HEK293 (cell line): ENCODE measurements around the gene C11orf71.
A peak's percentile ranks its signal among the peaks of the same experiment; 100 is the strongest.

Source experiments
- CTCF ChIA-PET: fragments of 350-600 bp; formaldehyde crosslinking; extraction: SDS; loops from one replicate; lab custom pipeline; 2021; ENCODE audit warnings: antibody characterized with exemption; lab: Yijun Ruan, JAX
- POLR2A ChIA-PET: fragments of 300-600 bp; formaldehyde crosslinking; extraction: SDS; loops from one replicate; lab custom pipeline; 2020; ENCODE audit warnings: antibody characterized with exemption, inconsistent platforms; lab: Yijun Ruan, JAX
- H3K27ac ChIP-seq: fragments of 200-500 bp; sonication (Bioruptor generic); 2 replicates; pipeline ENCODE4 v1.5.1; 2014; ENCODE audit warnings: low read depth, low read length, control low read depth, inconsistent platforms; ENCODE audit errors: extremely low read depth
- H3K36me3 ChIP-seq, 2 experiments: fragments of 200-500 bp in 1 of 2; sonication (Bioruptor generic) in 1 of 2; 1 replicate in 1 of 2; 2 replicates in 1 of 2; pipeline ENCODE4 v1.5.1; 2014 to 2017; ENCODE audit warnings: inconsistent platforms in 2 of 2, low read length in 2 of 2; ENCODE audit not compliant: control insufficient read depth in 2 of 2, insufficient read depth in 1 of 2
- H3K4me1 ChIP-seq: fragments of 200-500 bp; sonication (Bioruptor generic); 2 replicates; pipeline ENCODE4 v1.5.1; 2014; ENCODE audit warnings: mild to moderate bottlenecking, low read length, inconsistent platforms; ENCODE audit not compliant: control insufficient read depth, insufficient read depth
- H3K4me3 ChIP-seq: 2 replicates; pipeline ENCODE4 v1.5.1; 2011; ENCODE audit warnings: low read depth, mild to moderate bottlenecking, control low read depth, low read length, moderate library complexity
- H3K9me3 ChIP-seq: fragments of 200-500 bp; sonication (Bioruptor generic); 2 replicates; pipeline ENCODE4 v1.5.1; 2014; ENCODE audit warnings: low read depth, low read length, inconsistent platforms; ENCODE audit not compliant: control insufficient read depth, insufficient read depth
- FEZF1 ChIP-seq: fragments of 450-650 bp; formaldehyde crosslinking; IDR thresholded peaks from 2 replicates; pipeline ENCODE4 v1.5.1; 2016; ENCODE audit warnings: missing biosample characterization, missing genetic modification characterization
- GFI1B ChIP-seq: fragments of 450-650 bp; formaldehyde crosslinking; IDR thresholded peaks from 2 replicates; pipeline ENCODE4 v1.5.1; 2016; ENCODE audit warnings: missing biosample characterization, missing genetic modification characterization
- GLIS2 ChIP-seq: fragments of 450-650 bp; formaldehyde crosslinking; IDR thresholded peaks from 2 replicates; pipeline ENCODE4 v1.5.1; 2016; ENCODE audit warnings: missing biosample characterization, missing genetic modification characterization
- SP2 ChIP-seq: fragments of 450-650 bp; formaldehyde crosslinking; IDR thresholded peaks from 2 replicates; pipeline ENCODE4 v1.5.1; 2016; ENCODE audit warnings: missing biosample characterization, missing genetic modification characterization
- TCF7L2 ChIP-seq: IDR thresholded peaks from 2 replicates; pipeline ENCODE4 v1.6.1; 2011; ENCODE audit warnings: low read depth, mild to moderate bottlenecking, inconsistent platforms, low read length, moderate library complexity, borderline replicate concordance
- WT1 ChIP-seq: fragments of 450-650 bp; formaldehyde crosslinking; IDR thresholded peaks from 2 replicates; pipeline ENCODE4 v1.5.1; 2016; ENCODE audit warnings: missing biosample characterization, missing genetic modification characterization
- ZNF175 ChIP-seq: fragments of 450-650 bp; formaldehyde crosslinking; IDR thresholded peaks from 2 replicates; pipeline ENCODE4 v1.5.1; 2016; ENCODE audit warnings: missing biosample characterization, missing genetic modification characterization
- ZNF280D ChIP-seq: fragments of 450-650 bp; formaldehyde crosslinking; IDR thresholded peaks from 2 replicates; pipeline ENCODE4 v1.5.1; 2016; ENCODE audit warnings: missing biosample characterization, missing genetic modification characterization
- ZNF302 ChIP-seq: fragments of 450-650 bp; formaldehyde crosslinking; IDR thresholded peaks from 2 replicates; pipeline ENCODE4 v1.5.1; 2016; ENCODE audit warnings: missing biosample characterization, missing genetic modification characterization, low read depth
- ZNF311 ChIP-seq: fragments of 450-650 bp; formaldehyde crosslinking; IDR thresholded peaks from 2 replicates; pipeline ENCODE4 v1.5.1; 2017; ENCODE audit warnings: missing biosample characterization, missing genetic modification characterization, borderline replicate concordance
- ZNF350 ChIP-seq: fragments of 450-650 bp; formaldehyde crosslinking; IDR thresholded peaks from 2 replicates; pipeline ENCODE4 v1.5.0; 2017; ENCODE audit warnings: missing biosample characterization, mild to moderate bottlenecking, missing genetic modification characterization
- ZNF37A ChIP-seq: fragments of 450-650 bp; IDR thresholded peaks from 2 replicates; pipeline ENCODE4 v1.5.1; 2018; ENCODE audit warnings: missing biosample characterization, missing genetic modification characterization
- ZNF394 ChIP-seq: fragments of 450-650 bp; formaldehyde crosslinking; IDR thresholded peaks from 2 replicates; pipeline ENCODE4 v1.5.1; 2016; ENCODE audit warnings: missing biosample characterization, missing genetic modification characterization, mild to moderate bottlenecking, moderate library complexity, borderline replicate concordance
- ZNF501 ChIP-seq: fragments of 450-650 bp; formaldehyde crosslinking; IDR thresholded peaks from 2 replicates; pipeline ENCODE4 v1.5.1; 2016; ENCODE audit warnings: missing biosample characterization, missing genetic modification characterization
- ZNF555 ChIP-seq: fragments of 450-650 bp; formaldehyde crosslinking; conservative IDR thresholded peaks from 2 replicates; pipeline ENCODE4 v1.5.1; 2017; ENCODE audit warnings: missing biosample characterization, mild to moderate bottlenecking, missing genetic modification characterization, inconsistent platforms
- ZNF626 ChIP-seq: fragments of 450-650 bp; sonication (Bioruptor Pico); formaldehyde crosslinking; IDR thresholded peaks from 2 replicates; pipeline ENCODE4 v1.5.1; 2018; ENCODE audit warnings: missing biosample characterization, missing genetic modification characterization, inconsistent platforms
- ZNF654 ChIP-seq: fragments of 450-650 bp; formaldehyde crosslinking; IDR thresholded peaks from 2 replicates; pipeline ENCODE4 v1.5.1; 2016; ENCODE audit warnings: low read depth, missing biosample characterization, missing genetic modification characterization
- ZNF768 ChIP-seq: fragments of 450-650 bp; formaldehyde crosslinking; IDR thresholded peaks from 2 replicates; pipeline ENCODE4 v1.5.1; 2018; ENCODE audit warnings: missing biosample characterization, mild to moderate bottlenecking, missing genetic modification characterization
- ZNF785 ChIP-seq: fragments of 450-650 bp; formaldehyde crosslinking; IDR thresholded peaks from 2 replicates; pipeline ENCODE4 v1.5.1; 2016; ENCODE audit warnings: missing biosample characterization, missing genetic modification characterization
- ZNF792 ChIP-seq: fragments of 450-650 bp; formaldehyde crosslinking; IDR thresholded peaks from 2 replicates; pipeline ENCODE4 v1.5.1; 2016; ENCODE audit warnings: missing biosample characterization, missing genetic modification characterization
- ZNF830 ChIP-seq: fragments of 450-650 bp; IDR thresholded peaks from 2 replicates; pipeline ENCODE4 v1.5.0; 2018; ENCODE audit warnings: missing biosample characterization, missing genetic modification characterization, low read depth, mild to moderate bottlenecking, moderate library complexity
- TF ChIP-seq, protein P1 (sequence below): fragments of 450-650 bp; formaldehyde crosslinking; IDR thresholded peaks from 2 replicates; pipeline ENCODE4 v1.5.1; 2016; ENCODE audit warnings: missing biosample characterization, missing genetic modification characterization
- TF ChIP-seq, protein P2 (sequence below): fragments of 450-650 bp; formaldehyde crosslinking; IDR thresholded peaks from 2 replicates; pipeline ENCODE4 v1.5.1; 2016; ENCODE audit warnings: missing biosample characterization, missing genetic modification characterization
- TF ChIP-seq, protein P3 (sequence below): fragments of 450-650 bp; formaldehyde crosslinking; IDR thresholded peaks from 2 replicates; pipeline ENCODE4 v1.5.1; 2016; ENCODE audit warnings: missing biosample characterization, missing genetic modification characterization, borderline replicate concordance

Gene C11orf71

GRCh38 chr11:114400216-114400914, at the start of gene C11orf71, which contains the start of gene RBM7 (continued):
- TF ChIP-seq ZNF626 (tag by site-specific recombination) (no peak), ZNF785 (tag by site-specific recombination) (no peak), ZNF302 (tag by site-specific recombination) (no peak), ZNF768 (tag by site-specific recombination) (no peak), FEZF1 (tag by site-specific recombination) (no peak), ZNF830 (tag by site-specific recombination) (no peak), ZNF175 (tag by site-specific recombination) (no peak), WT1 (no peak), ZNF37A (no peak), TCF7L2 (no peak), GFI1B (tag by site-specific recombination) (no peak), ZNF501 (peak; percentile 77), ZNF394 (no peak; the same call in 1 of the 2 replicates)
- TF ChIP-seq, protein P1, sequence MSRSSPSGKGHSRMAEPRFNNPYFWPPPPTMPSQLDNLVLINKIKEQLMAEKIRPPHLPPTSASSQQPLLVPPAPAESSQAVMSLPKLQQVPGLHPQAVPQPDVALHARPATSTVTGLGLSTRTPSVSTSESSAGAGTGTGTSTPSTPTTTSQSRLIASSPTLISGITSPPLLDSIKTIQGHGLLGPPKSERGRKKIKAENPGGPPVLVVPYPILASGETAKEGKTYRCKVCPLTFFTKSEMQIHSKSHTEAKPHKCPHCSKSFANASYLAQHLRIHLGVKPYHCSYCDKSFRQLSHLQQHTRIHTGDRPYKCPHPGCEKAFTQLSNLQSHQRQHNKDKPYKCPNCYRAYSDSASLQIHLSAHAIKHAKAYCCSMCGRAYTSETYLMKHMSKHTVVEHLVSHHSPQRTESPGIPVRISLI (tag by site-specific recombination), result no peak
- TF ChIP-seq, protein P2, sequence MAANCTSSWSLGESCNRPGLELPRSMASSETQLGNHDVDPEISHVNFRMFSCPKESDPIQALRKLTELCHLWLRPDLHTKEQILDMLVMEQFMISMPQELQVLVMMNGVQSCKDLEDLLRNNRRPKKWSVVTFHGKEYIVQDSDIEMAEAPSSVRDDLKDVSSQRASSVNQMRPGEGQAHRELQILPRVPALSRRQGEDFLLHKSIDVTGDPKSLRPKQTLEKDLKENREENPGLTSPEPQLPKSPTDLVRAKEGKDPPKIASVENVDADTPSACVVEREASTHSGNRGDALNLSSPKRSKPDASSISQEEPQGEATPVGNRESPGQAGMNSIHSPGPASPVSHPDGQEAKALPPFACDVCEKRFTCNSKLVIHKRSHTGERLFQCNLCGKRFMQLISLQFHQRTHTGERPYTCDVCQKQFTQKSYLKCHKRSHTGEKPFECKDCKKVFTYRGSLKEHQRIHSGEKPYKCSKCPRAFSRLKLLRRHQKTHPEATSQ (tag by site-specific recombination), result 0 out of 2 replicates have a peak, but pooled peaks have one; percentile 33

GRCh38 chr11:114449845-114450244, 49.5 kb upstream of the C11orf71 start:
- POLR2A ChIA-PET, result no interaction called here
- H3K4me1 ChIP-seq, result no peaks in the 10 kb centered on the region
- TF ChIP-seq ZNF311 (tag by site-specific recombination) (no peak), ZNF792 (no peak), GLIS2 (tag by site-specific recombination) (no peak), SP2 (tag by site-specific recombination) (no peak), ZNF654 (no peak), ZNF350 (tag by site-specific recombination) (no peak), ZNF280D (tag by site-specific recombination) (no peak), ZNF555 (no peak)
- TF ChIP-seq, protein P3, sequence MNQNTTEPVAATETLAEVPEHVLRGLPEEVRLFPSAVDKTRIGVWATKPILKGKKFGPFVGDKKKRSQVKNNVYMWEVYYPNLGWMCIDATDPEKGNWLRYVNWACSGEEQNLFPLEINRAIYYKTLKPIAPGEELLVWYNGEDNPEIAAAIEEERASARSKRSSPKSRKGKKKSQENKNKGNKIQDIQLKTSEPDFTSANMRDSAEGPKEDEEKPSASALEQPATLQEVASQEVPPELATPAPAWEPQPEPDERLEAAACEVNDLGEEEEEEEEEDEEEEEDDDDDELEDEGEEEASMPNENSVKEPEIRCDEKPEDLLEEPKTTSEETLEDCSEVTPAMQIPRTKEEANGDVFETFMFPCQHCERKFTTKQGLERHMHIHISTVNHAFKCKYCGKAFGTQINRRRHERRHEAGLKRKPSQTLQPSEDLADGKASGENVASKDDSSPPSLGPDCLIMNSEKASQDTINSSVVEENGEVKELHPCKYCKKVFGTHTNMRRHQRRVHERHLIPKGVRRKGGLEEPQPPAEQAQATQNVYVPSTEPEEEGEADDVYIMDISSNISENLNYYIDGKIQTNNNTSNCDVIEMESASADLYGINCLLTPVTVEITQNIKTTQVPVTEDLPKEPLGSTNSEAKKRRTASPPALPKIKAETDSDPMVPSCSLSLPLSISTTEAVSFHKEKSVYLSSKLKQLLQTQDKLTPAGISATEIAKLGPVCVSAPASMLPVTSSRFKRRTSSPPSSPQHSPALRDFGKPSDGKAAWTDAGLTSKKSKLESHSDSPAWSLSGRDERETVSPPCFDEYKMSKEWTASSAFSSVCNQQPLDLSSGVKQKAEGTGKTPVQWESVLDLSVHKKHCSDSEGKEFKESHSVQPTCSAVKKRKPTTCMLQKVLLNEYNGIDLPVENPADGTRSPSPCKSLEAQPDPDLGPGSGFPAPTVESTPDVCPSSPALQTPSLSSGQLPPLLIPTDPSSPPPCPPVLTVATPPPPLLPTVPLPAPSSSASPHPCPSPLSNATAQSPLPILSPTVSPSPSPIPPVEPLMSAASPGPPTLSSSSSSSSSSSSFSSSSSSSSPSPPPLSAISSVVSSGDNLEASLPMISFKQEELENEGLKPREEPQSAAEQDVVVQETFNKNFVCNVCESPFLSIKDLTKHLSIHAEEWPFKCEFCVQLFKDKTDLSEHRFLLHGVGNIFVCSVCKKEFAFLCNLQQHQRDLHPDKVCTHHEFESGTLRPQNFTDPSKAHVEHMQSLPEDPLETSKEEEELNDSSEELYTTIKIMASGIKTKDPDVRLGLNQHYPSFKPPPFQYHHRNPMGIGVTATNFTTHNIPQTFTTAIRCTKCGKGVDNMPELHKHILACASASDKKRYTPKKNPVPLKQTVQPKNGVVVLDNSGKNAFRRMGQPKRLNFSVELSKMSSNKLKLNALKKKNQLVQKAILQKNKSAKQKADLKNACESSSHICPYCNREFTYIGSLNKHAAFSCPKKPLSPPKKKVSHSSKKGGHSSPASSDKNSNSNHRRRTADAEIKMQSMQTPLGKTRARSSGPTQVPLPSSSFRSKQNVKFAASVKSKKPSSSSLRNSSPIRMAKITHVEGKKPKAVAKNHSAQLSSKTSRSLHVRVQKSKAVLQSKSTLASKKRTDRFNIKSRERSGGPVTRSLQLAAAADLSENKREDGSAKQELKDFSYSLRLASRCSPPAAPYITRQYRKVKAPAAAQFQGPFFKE (tag by site-specific recombination), result no peak
- peaks cover 0 to 67% of the 10 kb centered on the region in 2 experiments; a peak in 1 of 3 replicates for H3K36me3 ChIP-seq
- H3K27ac ChIP-seq, result no peak overlapping the region
- H3K9me3 ChIP-seq, result no peaks in the 10 kb centered on the region
- H3K4me3 ChIP-seq, result no peak overlapping the region
- CTCF ChIA-PET, result interaction anchor here (0.7 kb wide), 2 partner anchors 40 to 169 kb away, joined by 3 read pairs; no protein-coding TSS in a partner anchor
